Subcutaneous adipose tissue (tissue), 4 donors: ENCODE measurements around the gene PDE4A. TPM values are rescaled to one million over a fixed set of nuclear protein-coding genes. Genes with fewer than 3 reads are reported as not detected.

Experiments used
- CTCF ChIP-seq: fragments of 450-650 bp; IDR thresholded peaks from one replicate; pipeline ENCODE4 v1.5.1; 2016; ENCODE audit warnings: low read depth, mild to moderate bottlenecking, control low read depth, antibody characterized with exemption, moderate library complexity
- total RNA-seq, 4 donors: library from RNA; depleted of rRNA; stranded (reverse); fragments of >200 nt; gene quantifications; one replicate each; pipeline ENCODE4 v1.1.0, GENCODE V29; 2016

PDE4A gene
- total RNA-seq, 4 donors from 2014 or later = 14.3 to 26.6 (median 17.8) TPM

- no peak for TF ChIP-seq CTCF
These were observed 32.6 kb downstream of the PDE4A start for GRCh38 chr19:10452726-10453618.

DNA sequence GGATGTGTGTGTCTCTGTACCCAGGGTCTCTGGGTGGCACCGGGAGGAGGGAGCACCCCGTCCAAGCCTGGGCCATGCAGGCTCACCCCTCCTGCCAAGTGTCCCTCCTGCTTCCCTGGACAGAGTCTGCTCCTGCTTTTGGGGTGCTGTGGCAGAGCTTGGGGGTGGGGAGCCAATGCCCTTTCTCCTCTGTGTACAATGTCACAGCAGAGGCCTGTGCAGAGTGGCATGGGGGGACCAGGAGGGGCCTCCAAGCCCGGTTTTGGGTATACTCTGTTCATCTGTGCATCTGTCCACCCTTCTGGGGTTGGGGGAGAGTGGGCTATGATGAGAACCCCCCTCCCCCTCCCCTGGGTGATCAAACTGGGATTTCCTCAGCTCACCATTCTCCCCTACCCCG is 33.5 kb downstream of the PDE4A start:
- TF ChIP-seq CTCF = no peak

DNA sequence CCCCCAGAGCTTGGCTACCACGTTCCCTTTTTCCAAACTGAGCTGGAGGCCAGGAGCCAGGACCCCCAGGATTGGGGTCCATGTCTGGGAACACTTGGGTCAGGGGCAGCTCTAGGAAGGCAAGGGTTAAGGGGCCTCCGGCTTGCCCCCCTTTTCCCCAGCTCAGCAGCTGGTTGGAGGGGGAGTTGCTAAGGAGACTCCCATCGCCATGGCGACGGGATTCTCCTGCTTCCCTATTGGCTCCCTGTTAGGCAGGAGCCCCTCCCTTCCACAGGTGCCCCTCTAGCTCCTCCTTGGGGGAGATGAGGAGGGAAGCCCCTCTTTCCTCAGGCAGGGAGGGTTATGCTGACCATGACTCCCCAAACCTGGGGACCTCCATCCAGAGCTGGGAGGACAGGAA is 33.9 kb downstream of the PDE4A start:
- TF ChIP-seq CTCF = no peak

DNA sequence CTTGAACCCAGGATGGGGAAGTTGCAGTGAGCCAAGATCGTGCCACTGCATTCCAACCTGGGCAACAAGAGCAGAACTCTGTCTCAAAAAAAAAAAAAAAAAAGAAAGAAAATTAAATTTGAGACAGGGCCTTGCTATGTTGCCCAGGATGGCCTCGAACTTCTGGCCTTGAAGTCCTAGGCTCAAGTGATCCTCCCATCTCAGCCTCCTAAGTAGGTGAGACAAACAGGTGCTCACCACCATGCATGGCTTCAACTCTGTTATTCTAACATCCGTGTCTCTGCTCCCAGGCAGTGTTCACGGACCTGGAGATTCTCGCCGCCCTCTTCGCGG is 40.3 kb downstream of the PDE4A start:
- TF ChIP-seq CTCF = no peak

DNA sequence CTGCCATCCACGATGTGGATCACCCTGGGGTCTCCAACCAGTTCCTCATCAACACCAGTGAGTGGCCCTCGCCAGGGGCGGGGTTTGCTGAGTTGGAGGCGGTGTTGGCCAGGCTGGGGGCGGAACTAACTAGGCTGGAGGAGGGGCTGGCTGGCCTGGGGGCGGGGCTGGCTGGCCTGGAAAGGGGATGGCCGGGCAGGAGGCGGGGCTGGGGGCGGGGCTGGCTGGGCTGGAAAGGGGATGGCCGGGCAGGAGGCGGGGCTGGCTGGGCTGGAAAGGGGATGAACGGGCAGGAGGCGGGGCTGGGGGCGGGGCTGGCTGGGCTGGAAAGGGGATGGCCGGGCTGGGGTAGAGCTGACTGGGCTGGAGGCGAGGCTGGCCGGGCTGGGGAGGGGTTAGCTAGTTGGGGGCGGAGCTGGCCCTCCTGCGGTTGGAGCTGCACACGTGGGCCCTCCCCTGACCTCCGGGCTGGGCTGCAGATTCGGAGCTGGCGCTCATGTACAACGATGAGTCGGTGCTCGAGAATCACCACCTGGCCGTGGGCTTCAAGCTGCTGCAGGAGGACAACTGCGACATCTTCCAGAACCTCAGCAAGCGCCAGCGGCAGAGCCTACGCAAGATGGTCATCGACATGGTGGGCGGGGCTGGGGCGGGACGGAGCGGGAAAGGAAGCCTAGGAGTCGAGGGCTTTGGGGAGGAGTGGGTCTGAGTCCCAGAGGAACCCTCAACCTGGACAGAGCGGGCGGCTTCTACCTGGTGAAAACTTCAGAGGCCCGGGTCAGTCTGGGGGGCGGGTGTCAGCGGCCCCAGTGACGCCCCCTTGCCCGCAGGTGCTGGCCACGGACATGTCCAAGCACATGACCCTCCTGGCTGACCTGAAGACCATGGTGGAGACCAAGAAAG is 41.0 kb downstream of the PDE4A start:
- no peak for TF ChIP-seq CTCF

DNA sequence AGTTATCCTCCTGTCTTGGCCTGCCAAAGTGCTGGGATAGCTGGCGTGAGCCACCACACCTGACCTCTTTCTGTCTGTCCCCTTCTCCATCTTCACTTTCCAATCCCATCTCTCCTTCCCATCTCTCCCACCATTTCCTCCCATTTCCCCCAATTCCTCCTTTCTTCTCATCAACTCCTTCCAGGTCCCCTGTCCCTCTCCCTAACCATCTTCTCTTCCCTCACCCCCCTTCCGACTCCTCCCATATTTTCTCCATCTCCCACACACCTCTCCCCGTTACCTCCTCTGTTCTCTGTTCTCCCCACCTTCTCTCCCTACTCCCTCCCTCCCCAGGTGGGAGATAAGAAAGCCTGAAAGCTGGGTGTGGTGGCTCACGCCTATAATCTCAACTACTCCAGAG is 42.2 kb downstream of the PDE4A start:
- TF ChIP-seq CTCF = no peak

GRCh38 chr19:10464456-10464855 is 44.1 kb downstream of the PDE4A start:
- no peak for TF ChIP-seq CTCF
